Heart right ventricle (tissue), 16 donors: ENCODE results near the gene VTN. TPM values are rescaled to one million over a fixed set of nuclear protein-coding genes. Genes with fewer than 3 reads are reported as not detected.

Source experiments
- ATAC-seq, 8 donors: fragments of 200-7000 bp; cut with Tn5 transposase; one replicate each; pipeline ENCODE4 v1.9.1; 2020; ENCODE audit warnings: mild to moderate bottlenecking in 8 of 8, moderate library complexity in 8 of 8, moderate number of reproducible peaks in 1 of 8
- DNase-seq, 2 donors: peaks; one replicate each; pipeline ENCODE4 v3.0.0-alpha.2; 2020
- H3K27ac ChIP-seq, 10 donors: fragments of 200-600 bp; sonication (generic) in 2 of 10; one replicate each; pipeline versions ENCODE4 v1.5.0 to v1.8.0; 2020 to 2022; ENCODE audit warnings: mild to moderate bottlenecking in 3 of 10
- H3K27me3 ChIP-seq, 7 donors: fragments of 200-600 bp; one replicate each; pipeline ENCODE4 v1.8.0; 2021 to 2022; ENCODE audit warnings: mild to moderate bottlenecking in 2 of 7
- H3K36me3 ChIP-seq, 9 donors: fragments of 200-600 bp; sonication (generic) in 1 of 9; one replicate each; pipeline versions ENCODE4 v1.5.0 to v1.8.0; 2020 to 2022; ENCODE audit warnings: mild to moderate bottlenecking in 2 of 9
- H3K4me1 ChIP-seq, 9 donors: fragments of 200-600 bp; sonication (generic) in 1 of 9; one replicate each; pipeline versions ENCODE4 v1.5.0 to v1.8.0; 2020 to 2022; ENCODE audit warnings: mild to moderate bottlenecking in 4 of 9
- H3K4me3 ChIP-seq, 10 donors: fragments of 200-600 bp; sonication (generic) in 2 of 10; one replicate each; pipeline versions ENCODE4 v1.5.0 to v1.8.0; 2020 to 2022; ENCODE audit warnings: mild to moderate bottlenecking in 7 of 10, moderate library complexity in 2 of 10
- H3K9me3 ChIP-seq, 11 donors: fragments of 200-600 bp in 10 of 11; sonication (generic) in 2 of 11; one replicate each; pipeline versions ENCODE4 v1.5.0 to v1.8.0; 2013 to 2022; ENCODE audit warnings: mild to moderate bottlenecking in 2 of 11, control low read depth in 1 of 11, moderate library complexity in 1 of 11
- WGBS, 2 donors: extraction: QIAGEN DNeasy Blood & Tissue Kit; methylation state at CpG; one replicate each; pipeline ENCODE4 v1.1.7; 2013; ENCODE audit warnings: inconsistent platforms in 1 of 2; 5-methylcytosine and 5-hydroxymethylcytosine counted together
- intact Hi-C, 10 donors: fragments of 100-400 bp; cut with DNase I; formaldehyde crosslinking; loops; one replicate each; pipeline versions ENCODE4 v1.11.1 to v1.14.2; 2022
- polyA plus RNA-seq, 2 donors: library from polyadenylated mRNA; stranded (reverse); fragments of 200-250 nt; gene quantifications; one replicate each; pipeline ENCODE4 v1.2.3, GENCODE V29; 2013
- total RNA-seq, 10 donors: library from RNA; stranded (reverse); fragmentation: NEBNext Ultra II Directional in 3 of 10; extraction: Animal tissue kit (Norgen Biotek cat#: 25700) in 3 of 10; gene quantifications; one replicate each; pipeline versions ENCODE4 v1.2.1 to v1.2.4, GENCODE V29; 2021 to 2023
- TF ChIP-seq, protein P1 (sequence below), 9 donors: fragments of 200-600 bp; sonication (generic) in 2 of 9; IDR thresholded peaks; one replicate each; pipeline versions ENCODE4 v1.5.0 to v1.8.0; 2021 to 2022; ENCODE audit warnings: antibody characterized with exemption in 9 of 9, mild to moderate bottlenecking in 5 of 9, moderate library complexity in 1 of 9
- donor health status: Arrhythmogenic right ventricular cardiomyopathy.
- donor health status: ischemic (EF 13 %, LVEDD 7.1; RV severe dilation, severe dysfunction).
- donor health status: healthy with polysubstance abuse.
- donor health status: DM: no; HTN: yes; CAD: no.
- donor health status: DM: no; HTN: no; CAD: no.
- donor health status: ischemic (EF 25% LVEDD 6.9; RV normal size, moderate dysfunction).
- donor health status: ischemic (EF 25% LVEDD 5.7; RV mildly dilated, moderate dysfunction).
- donor health status: healthy.
- donor health status: DM: yes; HTN: yes; CAD: no.
- donor health status: Ischemic cardiomyopathy.
- donor health status: ischemic (EF 35%, LVEDD 5.7; RV mildly dilated, moderate dysfunction).
- donor health status: nonischemic (EF 11% LVEDD 7.7; RV severe dilation, severe dysfunction).
- donor health status: DM: yes; HTN: yes; CAD: no.
- donor health status: PGD.
- donor health status: ischemic (EF 29% LVEDD 5.4; RV normal size, mild dysfunction).
- donor health status: nonischemic (EF 23%, LVEDD 6.1; RV moderate dilation, normal function).

VTN gene
- total and polyA plus RNA-seq, 12 donors: 26.3 to 121 (median 64.8) TPM

DNA sequence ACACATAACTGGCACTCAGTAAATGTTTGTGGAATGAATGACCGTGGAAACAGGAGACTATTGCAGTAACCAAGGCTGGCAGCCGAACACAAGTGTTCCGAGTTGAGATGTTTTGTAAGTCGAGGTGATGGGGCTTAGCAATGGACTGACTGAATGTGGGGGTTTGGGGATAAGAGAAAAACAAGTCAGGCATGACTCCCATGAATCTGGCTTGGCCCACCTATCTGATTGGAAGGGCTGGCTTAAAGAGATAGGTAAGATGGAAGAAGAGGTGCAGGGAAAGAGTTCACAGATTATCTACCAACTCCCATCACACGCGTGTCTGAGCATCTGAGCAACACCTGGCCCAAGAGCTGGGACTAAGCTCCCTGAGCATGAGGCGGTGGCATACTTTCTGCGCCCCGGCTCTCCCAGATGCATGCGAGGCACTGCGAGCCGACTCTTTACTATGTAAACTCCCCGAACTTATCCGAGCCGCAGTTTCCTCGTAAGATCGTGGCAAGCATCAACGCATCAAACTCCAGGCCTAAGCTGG lies 35.4 kb downstream of the VTN start:
- ATAC-seq: no peak
- Histone ChIP-seq H3K27ac (peak overlapping the region; percentile 19 to 99 (median 97)), H3K27me3 (no peaks in the 10 kb centered on the region), H3K9me3 (no peaks in the 10 kb centered on the region), H3K4me3 (peak overlapping the region; percentile 74 to 94 (median 88)), H3K36me3 (peaks cover 0 to 40% (median 22%) of the 10 kb centered on the region in 9 donors), H3K4me1 (peaks cover 15 to 58% (median 51%) of the 10 kb centered on the region in 9 donors)
- TF ChIP-seq, protein P1, sequence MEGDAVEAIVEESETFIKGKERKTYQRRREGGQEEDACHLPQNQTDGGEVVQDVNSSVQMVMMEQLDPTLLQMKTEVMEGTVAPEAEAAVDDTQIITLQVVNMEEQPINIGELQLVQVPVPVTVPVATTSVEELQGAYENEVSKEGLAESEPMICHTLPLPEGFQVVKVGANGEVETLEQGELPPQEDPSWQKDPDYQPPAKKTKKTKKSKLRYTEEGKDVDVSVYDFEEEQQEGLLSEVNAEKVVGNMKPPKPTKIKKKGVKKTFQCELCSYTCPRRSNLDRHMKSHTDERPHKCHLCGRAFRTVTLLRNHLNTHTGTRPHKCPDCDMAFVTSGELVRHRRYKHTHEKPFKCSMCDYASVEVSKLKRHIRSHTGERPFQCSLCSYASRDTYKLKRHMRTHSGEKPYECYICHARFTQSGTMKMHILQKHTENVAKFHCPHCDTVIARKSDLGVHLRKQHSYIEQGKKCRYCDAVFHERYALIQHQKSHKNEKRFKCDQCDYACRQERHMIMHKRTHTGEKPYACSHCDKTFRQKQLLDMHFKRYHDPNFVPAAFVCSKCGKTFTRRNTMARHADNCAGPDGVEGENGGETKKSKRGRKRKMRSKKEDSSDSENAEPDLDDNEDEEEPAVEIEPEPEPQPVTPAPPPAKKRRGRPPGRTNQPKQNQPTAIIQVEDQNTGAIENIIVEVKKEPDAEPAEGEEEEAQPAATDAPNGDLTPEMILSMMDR (IDR thresholded peaks at IDR 0.05): no peak
- intact Hi-C loops: loop anchor here in 3 of 10 donors (1.0 to 10.0 kb wide), 7 partner anchors 16 to 620 kb away; partner anchors contain the start of genes NLK (in 2 of the 3), PHF12 (in 2 of the 3), POLDIP2 (in 2 of the 3) and TMEM97 (in 2 of the 3)
- WGBS, 2 donors: 8 to 9% methylated on average over 18 of the region's 18 CpGs
- DNase-seq: no peak

DNA sequence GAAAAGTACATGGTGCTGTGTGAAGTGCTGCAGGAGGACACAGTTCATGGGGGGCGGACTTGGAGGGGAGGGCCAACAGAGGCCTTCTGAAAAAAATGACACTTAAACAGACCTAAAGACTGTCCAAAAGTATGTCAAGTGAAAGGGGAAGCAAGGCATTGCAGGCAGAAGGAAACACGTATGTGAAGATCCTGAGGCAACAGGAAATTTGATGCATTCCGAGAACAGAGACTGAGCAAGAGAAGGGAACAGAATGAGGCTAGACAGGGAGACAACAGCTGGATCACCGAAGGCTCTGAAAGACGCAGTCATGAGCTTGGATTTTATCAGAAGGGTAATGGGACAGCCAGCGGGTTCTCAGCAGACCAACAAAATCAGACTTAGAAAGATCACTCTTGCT lies 35.9 kb downstream of the VTN start:
- ATAC-seq: no peak
- DNase-seq: no peak
- peak overlapping the region in 5 of 10 donors; percentile 2 to 99 (median 95) for H3K27ac ChIP-seq
- 45 to 46% methylated on average over 6 of the region's 6 CpGs for WGBS, 2 donors
- no peaks in the 10 kb centered on the region for H3K27me3 ChIP-seq
- peak overlapping the region in 7 of 10 donors; percentile 74 to 94 (median 87) for H3K4me3 ChIP-seq
- TF ChIP-seq, protein P1 (IDR thresholded peaks at IDR 0.05): no peak
- H3K4me1 ChIP-seq: peaks cover 13 to 52% (median 45%) of the 10 kb centered on the region in 9 donors
- no peaks in the 10 kb centered on the region for H3K9me3 ChIP-seq
- intact Hi-C loops: loop anchor here in 2 of 10 donors (2.0 to 10.0 kb wide), 4 partner anchors 15 to 621 kb away; partner anchors contain the start of genes TMEM97 (in 2 of the 2), NLK (in 1 of the 2), PHF12 (in 1 of the 2) and POLDIP2 (in 1 of the 2)
- peaks cover 0 to 40% (median 23%) of the 10 kb centered on the region in 9 donors for H3K36me3 ChIP-seq

DNA sequence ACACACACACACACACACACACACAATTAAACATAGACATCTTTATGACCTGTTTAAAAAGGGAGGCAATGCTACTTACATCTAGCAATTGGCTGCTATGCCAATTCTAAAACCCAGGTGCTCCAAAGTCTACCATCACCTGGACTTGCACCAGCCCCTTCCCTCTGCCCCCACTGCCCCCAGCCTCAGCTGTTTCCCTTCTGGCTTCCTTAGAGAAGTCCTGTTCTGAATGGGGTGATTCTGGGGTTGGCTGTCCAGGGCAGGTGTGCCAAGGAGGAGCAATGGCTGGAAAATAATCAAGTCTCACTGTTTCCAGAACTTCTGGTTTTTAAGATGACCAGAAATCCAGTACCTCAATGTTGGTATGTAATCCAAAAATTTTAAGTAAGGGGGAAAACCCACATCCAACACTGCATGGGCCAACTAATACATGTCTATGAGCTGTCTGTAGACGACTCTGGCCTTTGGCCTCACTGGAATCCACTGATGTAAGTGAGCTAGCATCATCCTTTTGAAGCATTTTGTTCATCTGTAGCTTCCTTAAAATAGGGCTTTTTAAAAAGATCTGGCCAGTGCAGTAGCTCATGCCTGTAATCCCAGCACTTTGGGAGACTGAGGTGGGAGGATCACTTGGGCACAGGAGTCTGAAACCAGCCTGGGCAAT lies 36.9 kb downstream of the VTN start:
- 74 to 81% methylated on average over 1 of the region's 1 CpG for WGBS, 2 donors
- H3K27ac ChIP-seq: peak overlapping the region in 1 of 10 donors; percentile 96
- ATAC-seq: no peak
- peaks cover 13 to 42% (median 35%) of the 10 kb centered on the region in 9 donors for H3K4me1 ChIP-seq
- H3K27me3 ChIP-seq: no peaks in the 10 kb centered on the region
- no peak for DNase-seq
- H3K9me3 ChIP-seq: no peaks in the 10 kb centered on the region
- TF ChIP-seq, protein P1 (IDR thresholded peaks at IDR 0.05): no peak
- H3K36me3 ChIP-seq: peaks cover 0 to 45% (median 32%) of the 10 kb centered on the region in 9 donors
- H3K4me3 ChIP-seq: peak overlapping the region in 1 of 10 donors; percentile 87
- intact Hi-C loops: loop anchor here in 1 of 10 donors (10.0 kb wide), 2 partner anchors 288 to 622 kb away; partner anchors contain the start of genes NLK and PHF12

DNA sequence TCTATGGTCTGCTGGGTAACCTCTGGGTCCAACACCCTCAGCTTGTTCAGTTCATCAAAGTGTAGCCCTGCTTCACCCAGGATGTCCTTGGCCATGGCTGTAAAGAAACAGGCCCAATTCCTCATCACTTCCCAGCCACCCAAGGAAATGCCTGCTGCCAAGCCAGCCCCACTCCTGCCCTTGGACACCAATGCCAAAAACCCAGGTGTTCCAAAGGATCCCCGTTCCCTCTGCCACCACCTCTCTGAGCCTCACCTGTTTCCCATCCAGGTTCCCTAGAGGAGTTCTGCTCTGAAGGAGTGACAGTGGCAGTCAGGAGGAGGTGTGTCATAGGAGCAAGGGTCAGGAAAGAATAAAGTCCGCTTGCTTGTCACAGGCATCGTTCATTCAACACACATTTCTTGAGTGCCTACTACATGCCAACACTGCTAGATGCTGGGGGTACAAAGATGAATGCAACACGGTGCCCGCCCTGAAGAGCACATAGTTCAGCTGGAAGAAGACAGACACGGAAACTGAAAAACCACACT lies 38.2 kb downstream of the VTN start:
- intact Hi-C loops: loop anchor here in 1 of 10 donors (10.0 kb wide), 2 partner anchors 287 to 623 kb away; partner anchors contain the start of genes NLK and PHF12
- peaks cover 0 to 58% (median 32%) of the 10 kb centered on the region in 9 donors for H3K36me3 ChIP-seq

More for the DNA sequence above, 38.2 kb downstream of the VTN start:
- no peaks in the 10 kb centered on the region for H3K27me3 ChIP-seq
- no peaks in the 10 kb centered on the region for H3K9me3 ChIP-seq
- H3K4me3 ChIP-seq: no peak overlapping the region
- ATAC-seq (no peak), DNase-seq (no peak)
- peaks cover 8 to 30% (median 23%) of the 10 kb centered on the region in 9 donors for H3K4me1 ChIP-seq
- H3K27ac ChIP-seq: no peak overlapping the region
- WGBS, 2 donors: 87 to 95% methylated on average over 6 of the region's 6 CpGs
- TF ChIP-seq, protein P1 (IDR thresholded peaks at IDR 0.05): no peak
